ENCODE results near the gene TUT1.
"Not testable (repeated sequence)": the region's sequence is repeated elsewhere in the genome, so short reads cannot be mapped to it uniquely, and the experiment has no call there.

The TUT1 gene

GRCh38 chr11:62574363-62575071 is 16.8 kb downstream of the TUT1 start:
- H3K4me3 ChIP-seq (ENCODE audit: low read depth, low read length), result peak overlapping the region; percentile 100
- no peak for TF ChIP-seq CTCF (IDR thresholded peaks at IDR 0.05; ENCODE audit: low read depth, low read length)

- TF ChIP-seq CTCF (IDR thresholded peaks at IDR 0.05; ENCODE audit: low read depth, low read length), result no peak
- H3K4me3 ChIP-seq (ENCODE audit: low read depth, low read length), result peak within 1 kb of the TSS; percentile 100
These were observed 17.5 kb downstream of the TUT1 start, which contains the start of gene EEF1G for GRCh38 chr11:62573592-62574362. Gene EEF1G, minus strand, starts transcription at chr11:62573891. Its CDS starts 49 bp downstream, at chr11:62573842.

- no peak for TF ChIP-seq CTCF (IDR thresholded peaks at IDR 0.05; ENCODE audit: low read depth, low read length)
These were observed 18.2 kb downstream of the TUT1 start for GRCh38 chr11:62573006-62573591.

GRCh38 chr11:62572431-62572830 is 18.9 kb downstream of the TUT1 start:
- TF ChIP-seq CTCF (IDR thresholded peaks at IDR 0.05; ENCODE audit: low read depth, low read length), result no peak
- H3K4me3 ChIP-seq (ENCODE audit: low read depth, low read length), result peak overlapping the region; percentile 100

More at GRCh38 chr11:62573006-62573591, 18.2 kb downstream of the TUT1 start:
- H3K4me3 ChIP-seq (ENCODE audit: low read depth, low read length), result peak overlapping the region; percentile 100

GRCh38 chr11:62571493-62571892 is 19.8 kb downstream of the TUT1 start:
- H3K4me3 ChIP-seq (ENCODE audit: low read depth, low read length), result not testable (repeated sequence)

GRCh38 chr11:62570903-62571302 is 20.4 kb downstream of the TUT1 start:
- not testable (repeated sequence) for H3K4me3 ChIP-seq (ENCODE audit: low read depth, low read length)

- no peak for TF ChIP-seq CTCF (IDR thresholded peaks at IDR 0.05; ENCODE audit: low read depth, low read length)
- H3K4me3 ChIP-seq (ENCODE audit: low read depth, low read length), result no peak overlapping the region
These were observed 21.7 kb downstream of the TUT1 start for GRCh38 chr11:62569611-62570010.

- no peak overlapping the region for H3K4me3 ChIP-seq (ENCODE audit: low read depth, low read length)
- no peak for TF ChIP-seq CTCF (IDR thresholded peaks at IDR 0.05; ENCODE audit: low read depth, low read length)
These were observed 24.2 kb downstream of the TUT1 start for GRCh38 chr11:62567018-62567633.
